NCI-H524 (cell line): Measurements from ENCODE around the gene NSUN6.
"Not testable (repeated sequence)": the region's sequence is repeated elsewhere in the genome, so short reads cannot be mapped to it uniquely, and the experiment has no call there.

ENCODE experiments used
- DNase-seq, 2 experiments: peaks; one replicate each; lab custom pipeline; 2025; lab: John Stamatoyannopoulos, UW

NSUN6 gene

DNA sequence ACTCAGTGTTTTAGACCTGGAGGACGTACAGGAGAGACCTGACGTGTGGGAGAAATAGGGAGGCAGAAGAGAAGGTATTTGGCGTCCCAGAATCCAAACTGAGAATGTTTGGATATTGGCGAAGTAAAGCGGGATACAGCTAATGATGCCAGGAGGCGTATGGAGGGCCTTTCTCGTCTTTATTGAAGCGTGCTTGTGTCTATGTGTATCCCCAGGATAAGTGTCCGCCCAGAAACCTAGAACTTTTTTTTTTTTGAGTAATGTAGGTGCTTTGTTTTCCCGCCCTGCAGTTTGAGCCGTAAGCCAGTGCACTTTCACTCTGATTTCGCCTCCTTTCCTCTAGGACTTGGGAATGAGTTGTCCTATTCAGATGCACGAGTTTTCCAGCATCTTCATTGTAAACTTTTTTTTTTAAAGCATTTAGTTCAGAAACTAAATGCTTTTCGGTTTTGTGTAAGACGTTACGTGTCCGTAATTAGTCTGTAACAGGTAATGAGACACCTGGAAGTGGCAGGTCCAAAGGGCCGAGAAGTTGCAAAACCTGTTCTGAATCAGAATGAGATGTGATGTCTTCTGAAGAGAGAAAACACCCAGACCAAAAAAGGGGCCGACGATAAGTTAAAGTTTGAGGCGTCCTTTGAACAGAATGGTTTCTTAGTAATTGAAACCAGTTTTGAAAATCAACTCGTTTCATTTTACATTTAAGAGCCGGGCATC is 8.6 kb upstream of the NSUN6 start:
- peak in 1 of 2 experiments; percentile 14 for DNase-seq

DNA sequence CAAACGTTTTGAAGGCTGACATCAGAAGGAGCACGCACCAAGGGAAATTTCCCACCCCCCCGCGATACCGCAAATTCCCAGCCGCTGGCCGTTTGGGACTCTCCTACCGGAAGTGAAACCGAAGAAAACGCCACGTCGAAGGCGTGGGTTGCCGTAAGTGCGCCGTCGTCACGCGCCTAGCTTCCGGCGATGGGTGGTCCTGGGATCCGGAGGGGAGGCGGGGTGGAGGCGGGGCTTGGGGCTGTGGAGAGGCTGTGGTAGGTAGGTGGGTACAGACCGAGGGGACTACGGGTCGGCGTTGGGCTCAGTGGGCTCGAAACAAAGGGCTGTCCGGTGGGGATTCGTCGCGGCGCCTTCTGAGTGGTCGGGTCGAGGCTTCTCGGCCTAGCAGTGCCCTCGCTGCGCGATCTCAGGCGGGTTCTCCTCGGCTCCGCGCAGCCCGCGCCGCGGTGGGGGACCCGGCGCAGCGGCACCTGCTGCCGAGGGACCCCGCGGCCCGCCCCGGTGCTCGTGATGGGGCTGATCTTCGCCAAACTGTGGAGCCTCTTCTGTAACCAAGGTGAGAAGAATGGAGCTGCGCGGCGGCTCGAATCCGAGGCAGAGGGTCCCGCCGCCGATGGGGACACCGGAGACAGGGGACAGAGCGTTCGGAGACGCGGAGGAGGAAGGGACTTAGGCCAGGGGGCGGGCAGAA is 7.9 kb upstream of the NSUN6 start, which contains the start of gene ARL5B:
TSS of gene ARL5B (plus strand) at position 307 of the 694 bp plus-strand sequence. CDS start at position 514, 207 bp downstream.
- peak; percentile 70 to 81 for DNase-seq

DNA sequence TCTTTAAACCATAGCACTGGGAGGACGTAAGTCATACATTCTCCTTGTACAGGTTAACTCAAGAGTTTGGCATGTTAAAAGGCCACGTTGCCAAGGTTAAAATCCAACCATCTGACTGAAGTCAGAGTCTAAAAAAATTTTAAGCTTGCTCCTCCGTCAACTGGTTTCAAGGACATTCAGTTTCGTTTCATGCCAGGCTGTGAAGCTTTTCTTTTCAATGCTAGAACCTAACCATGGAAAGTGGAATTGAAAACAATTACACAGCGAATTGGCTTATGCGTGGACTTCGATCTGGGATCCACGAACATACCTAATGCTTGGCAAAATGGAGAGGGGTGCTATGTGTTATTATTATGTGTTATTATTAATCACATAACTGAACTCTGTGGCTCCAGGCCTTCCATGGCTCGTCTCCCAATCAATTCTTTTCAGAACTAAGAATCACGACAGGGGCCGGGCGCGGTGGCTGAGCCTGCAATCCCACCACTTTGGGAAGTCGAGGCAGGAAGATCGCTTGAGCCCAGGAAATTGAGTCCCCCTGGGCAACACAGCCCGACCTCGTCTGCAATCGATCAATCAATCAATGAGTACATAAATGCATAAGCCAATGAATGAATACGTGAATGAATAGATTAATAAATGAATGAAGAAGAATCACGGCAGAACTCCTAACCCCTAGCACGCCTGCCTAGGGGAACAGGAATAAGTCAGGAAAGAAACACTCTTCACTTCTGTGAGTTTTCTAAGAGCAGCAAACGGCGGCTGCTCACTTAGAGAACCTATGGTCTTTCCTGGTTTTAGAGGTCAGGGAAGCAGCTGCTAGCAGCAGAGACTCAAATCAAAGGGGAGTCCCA is 7.1 kb upstream of the NSUN6 start:
- no peak for DNase-seq

DNA sequence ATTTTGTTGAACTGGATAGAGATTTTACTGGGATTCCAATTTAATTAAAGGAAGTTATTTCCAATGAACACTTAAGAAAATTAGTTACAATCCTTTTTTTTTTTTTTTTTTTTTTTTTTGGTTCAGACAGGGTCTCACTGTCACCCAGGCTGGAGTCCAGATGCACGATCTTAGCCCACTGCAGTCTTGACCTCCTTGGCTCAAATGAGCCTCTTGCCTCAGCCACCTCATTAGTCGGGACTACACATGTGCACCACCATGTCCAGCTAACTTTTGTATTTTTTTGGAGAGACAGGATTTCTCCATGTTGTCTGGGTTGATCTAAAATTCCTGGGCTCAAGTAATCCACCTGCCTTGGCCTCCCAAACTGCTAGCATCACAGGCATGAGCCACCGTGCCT is 5.3 kb upstream of the NSUN6 start:
- DNase-seq = no peak

DNA sequence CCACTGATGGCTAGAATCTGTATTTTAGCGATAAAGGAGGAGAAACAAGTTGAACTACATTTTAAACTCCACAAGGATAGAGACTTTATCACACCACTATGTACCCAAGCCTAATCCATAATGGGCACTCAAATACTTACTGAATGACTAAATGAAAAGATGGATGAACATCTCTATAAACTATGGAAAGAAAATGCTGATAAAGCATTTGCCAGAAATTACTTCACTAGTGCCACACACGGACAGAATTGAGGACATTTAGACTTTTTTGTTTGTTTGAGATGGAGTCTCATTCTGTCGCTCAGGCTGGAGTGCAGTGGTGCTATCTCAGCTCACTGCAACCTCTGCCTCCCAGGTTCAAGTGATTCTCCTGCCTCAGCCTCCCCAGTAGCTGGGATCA is 1.7 kb upstream of the NSUN6 start:
- no peak for DNase-seq

DNA sequence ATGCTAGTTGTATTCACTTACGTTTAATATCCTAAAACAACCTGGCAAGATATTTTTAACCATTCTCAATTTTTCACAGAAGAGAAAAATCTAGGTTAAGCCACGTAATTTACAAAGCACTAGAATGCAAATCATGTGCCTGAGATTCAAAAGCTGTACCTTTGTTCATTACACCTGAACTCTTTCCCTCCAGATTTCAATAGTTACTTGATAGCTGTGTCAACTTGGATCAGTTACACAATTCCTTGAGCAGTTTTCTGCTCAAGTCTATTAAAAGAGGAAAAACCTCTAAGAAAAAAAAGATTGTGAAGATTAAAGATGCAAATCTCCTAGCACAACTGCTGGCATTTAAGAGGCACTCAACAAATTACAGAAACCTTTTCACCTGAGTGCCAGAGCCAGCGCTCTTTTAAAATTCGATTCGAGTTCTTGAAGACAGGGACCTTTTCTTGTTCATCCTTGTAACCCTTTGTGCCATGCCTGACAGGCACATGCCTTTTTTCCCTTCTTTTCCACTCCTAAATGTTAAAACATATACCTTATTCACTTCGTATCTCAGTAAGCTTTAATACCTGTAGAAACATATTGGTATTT is 886 bp downstream of the NSUN6 start:
- no peak for DNase-seq

DNA sequence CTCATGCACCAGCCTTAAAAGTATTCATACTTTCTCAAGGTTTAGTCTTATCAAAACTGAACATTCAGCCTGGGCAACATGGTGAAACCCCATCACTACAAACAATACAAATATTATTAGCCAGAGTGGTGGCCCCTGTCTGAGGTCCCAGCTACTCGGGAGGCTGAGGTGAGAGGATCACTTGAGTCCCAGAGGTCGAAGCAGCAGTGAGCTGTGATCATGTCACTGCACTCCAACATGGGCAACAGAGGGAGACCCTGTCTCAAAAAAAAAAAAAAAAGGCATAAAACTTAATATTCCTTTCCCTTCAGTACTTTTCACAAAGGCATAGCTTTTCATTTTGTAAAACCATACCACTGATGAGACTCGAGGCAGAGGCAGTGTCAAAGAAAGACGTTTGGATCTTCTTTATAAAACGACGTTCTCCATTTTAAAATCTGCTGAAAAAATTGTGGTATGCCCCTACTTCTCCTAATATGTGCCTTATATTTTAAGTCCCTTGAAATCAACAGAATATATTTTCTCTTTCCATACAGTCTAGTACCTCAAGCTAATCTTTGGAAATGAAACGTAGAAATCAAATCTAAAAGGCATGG is 1.9 kb downstream of the NSUN6 start:
- DNase-seq = no peak

DNA sequence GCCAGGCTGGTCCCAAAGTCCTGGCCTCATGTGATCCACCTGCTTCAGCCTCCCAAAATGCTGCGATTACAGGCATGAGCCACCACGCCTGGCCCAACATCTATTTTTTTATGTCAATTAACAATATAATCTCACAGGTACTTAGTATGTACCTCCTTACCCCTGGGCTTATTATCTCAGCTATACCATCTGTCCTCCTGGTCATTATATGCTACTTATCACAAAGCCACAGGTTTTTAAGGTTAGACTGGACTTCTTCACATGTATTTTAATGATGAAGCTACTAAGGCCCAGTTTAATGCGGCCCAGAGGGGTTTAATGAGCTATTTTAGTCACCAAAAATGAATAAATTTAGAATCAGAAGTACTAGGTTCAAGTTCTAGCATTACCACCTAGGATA is 3.4 kb downstream of the NSUN6 start:
- peak in 1 of 2 experiments; percentile 12 for DNase-seq

DNA sequence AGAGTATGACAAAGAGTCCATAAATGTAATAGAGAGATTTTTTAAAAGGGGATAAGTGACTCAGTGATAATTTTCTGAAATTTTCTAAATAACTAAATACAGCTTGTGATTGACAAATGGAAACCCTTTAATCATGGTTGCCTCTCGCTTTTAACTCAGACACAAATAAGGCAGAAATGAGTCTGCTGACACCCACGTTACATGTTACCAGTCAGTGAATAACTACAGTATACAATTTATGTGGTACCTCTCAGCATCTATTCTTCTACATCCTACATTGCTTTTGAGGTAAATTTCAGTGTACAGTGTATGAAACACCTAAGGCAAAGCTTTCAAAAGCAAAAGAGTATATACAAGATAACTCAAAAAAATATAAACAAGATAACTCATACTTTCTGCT is 4.2 kb downstream of the NSUN6 start:
- no peak for DNase-seq

DNA sequence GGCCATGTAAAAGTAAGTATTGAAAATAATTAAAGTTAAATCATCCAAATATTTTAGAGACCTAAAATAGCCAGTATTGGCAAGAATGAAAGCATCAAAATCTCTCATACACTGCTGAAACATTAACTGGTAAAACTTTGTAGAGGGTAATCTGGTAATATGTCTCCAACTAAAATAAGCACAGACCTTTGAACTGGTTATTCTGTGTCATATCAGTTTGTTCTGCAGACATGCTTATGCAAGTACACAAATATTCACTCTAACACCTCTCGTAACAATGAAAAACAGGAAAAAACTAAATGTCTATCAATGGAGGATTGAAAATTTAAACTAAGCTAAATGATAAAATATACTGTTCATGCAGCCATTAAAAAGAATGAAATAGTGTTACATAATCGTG is 11.7 kb downstream of the NSUN6 start:
- DNase-seq = not testable (repeated sequence)

DNA sequence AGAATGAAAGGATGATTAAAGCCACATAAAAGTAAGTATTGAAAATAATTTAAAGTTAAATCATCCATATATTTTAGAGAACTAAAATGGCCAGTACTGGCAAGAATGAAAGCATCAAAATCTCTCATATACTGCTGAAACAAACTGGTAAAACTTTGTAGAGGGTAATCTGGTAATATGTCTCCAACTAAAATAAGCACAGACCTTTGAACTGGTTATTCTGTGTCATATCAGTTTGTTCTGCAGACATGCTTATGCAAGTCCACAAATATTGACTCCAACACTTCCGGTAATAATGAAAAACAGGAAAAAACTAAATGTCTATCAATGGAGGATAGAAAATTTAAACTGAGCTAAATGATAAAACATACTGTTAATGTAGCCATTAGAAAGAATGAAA is 14.0 kb downstream of the NSUN6 start:
- DNase-seq = not testable (repeated sequence)

DNA sequence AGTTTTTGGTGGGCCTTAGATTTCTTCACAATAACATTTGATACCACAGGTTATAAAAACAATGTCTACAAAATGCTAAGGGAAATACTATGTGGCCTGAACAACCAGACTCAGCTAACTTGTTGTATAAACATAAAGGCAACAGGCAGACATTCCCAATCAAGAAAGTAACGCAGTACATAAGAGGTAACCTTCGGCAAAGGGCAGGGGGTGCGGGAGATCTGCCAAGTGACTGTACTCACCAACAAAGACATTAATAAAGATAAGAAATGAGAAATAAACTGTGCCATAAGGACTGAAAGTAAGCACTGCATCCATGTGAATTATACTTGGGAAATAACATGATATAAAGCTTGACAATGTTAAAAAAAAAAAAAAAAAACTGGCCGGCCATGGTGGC is 15.4 kb downstream of the NSUN6 start:
- no peak for DNase-seq

DNA sequence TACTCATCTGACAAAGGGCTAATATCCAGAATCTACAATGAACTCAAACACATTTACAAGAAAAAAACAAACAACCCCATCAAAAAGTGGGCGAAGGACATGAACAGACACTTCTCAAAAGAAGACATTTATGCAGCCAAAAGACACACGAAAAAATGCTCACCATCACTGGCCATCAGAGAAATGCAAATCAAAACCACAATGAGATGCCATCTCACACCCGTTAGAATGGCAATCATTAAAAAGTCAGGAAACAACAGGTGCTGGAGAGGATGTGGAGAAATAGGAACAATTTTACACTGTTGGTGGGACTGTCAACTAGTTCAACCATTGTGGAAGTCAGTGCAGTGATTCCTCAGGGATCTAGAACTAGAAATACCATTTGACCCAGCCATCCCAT is 18.9 kb downstream of the NSUN6 start:
- not testable (repeated sequence) for DNase-seq

DNA sequence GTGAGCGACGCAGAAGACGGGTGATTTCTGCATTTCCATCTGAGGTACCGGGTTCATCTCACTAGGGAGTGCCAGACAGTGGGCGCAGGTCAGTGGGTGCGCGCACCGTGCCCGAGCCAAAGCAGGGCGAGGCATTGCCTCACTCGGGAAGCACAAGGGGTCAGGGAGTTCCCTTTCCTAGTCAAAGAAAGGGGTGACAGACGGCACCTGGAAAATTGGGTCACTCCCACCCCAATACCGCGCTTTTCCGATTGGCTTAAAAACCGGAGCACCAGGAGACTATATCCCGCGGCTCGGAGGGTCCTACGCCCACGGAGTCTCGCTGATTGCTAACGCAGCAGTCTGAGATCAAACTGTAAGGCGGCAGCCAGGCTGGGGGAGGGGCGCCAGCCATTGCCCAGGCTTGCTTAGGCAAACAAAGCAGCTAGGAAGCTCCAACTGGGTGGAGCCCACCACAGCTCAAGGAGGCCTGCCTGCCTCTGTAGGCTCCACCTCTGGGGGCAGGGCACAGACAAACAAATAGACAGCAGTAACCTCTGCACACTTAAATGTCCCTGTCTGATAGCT is 23.9 kb downstream of the NSUN6 start:
- DNase-seq = peak in 1 of 2 experiments; percentile 1

DNA sequence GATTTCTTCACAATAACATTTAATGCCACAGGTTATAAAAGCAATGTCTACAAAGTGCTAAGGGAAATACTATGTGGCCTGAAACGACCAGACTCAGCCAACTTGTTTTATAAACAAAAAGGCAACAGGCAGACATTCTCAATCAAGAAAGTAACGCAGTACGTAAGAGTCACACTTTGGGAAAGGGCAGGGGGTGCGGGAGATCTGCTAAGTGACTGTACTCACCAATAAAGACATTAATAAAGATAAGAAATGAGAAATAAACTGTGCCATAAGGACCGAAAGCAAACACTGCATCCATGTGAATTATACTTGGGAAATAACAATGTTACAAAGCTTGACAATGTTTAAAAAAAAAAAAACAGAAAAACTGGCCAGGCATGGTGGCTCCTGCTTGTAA is 25.5 kb downstream of the NSUN6 start:
- no peak for DNase-seq

DNA sequence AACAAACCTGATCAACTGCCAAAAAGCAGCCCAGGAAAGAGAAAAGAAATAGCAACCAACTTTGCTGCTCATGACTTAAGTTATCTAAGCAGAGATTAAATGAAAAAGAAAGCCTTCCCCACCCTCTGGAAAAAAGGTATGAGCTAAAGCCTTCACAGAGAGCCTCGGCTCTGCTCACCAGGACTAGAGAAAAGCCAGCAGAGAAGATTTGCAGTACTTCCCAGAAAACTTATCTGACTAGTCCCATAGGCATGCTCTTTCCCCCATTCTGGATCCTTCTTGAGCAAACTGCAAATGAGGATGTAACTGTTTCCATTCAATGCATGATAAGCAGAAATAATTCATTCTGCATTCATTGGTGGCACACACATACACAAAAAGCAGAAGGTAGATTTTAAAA is 27.7 kb downstream of the NSUN6 start:
- DNase-seq = not testable (repeated sequence)

DNA sequence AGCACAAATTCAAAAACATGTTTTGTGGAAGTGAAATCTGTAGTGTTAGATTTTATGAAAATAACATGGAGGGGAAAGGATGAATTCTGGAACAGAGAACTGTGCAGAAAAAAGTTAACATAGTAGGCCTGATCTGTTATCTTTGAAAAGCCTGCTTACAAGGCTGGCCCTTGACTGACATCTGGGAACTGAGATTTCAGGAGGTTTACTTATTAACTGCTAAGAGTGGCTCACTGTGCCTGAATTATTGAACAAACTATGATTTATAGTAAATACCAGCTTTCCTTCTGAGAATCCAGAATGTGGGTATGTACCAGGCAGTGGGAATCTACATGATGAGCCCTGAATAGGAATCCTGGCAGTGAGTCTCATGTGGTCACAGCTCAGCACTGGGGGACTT is 30.5 kb downstream of the NSUN6 start:
- no peak for DNase-seq

DNA sequence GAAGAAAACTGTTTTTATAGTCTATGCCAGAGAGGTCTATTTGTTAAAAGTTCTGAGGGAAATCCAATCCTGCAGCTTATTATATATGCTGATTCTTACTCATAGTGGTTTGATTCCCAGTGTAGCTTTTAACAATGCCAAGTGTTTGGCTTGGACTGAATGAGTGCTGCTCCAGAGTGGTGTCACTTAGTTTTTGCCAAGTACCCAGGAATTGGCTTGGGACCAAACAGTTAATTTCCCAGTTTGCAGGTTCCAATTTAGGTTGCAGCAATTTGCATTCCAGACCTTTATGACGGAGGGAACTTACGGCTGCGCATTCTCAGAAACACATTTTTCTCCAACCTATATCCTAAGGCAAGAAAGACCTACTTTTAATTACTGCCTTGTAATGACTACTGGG is 32.4 kb downstream of the NSUN6 start:
- DNase-seq = no peak

DNA sequence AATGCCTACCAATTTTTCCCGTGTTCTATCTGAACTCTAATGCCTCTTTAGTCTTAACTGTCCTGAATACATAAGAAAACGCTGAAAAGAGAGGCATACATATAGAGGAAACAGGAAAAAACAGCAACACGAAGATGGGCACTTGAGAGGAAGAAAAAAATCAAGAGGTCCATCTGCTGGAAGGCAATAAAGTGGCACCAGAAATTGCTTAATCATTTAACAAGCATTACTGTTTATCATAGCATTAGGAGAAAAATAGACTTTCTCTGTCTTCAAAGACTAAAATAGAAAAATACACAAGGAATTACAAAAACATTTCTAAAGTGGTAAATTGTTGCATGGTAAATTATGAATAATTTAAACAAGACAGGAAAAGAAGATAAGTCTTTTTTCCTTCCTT is 35.0 kb downstream of the NSUN6 start:
- DNase-seq = peak in 1 of 2 experiments; percentile 5

DNA sequence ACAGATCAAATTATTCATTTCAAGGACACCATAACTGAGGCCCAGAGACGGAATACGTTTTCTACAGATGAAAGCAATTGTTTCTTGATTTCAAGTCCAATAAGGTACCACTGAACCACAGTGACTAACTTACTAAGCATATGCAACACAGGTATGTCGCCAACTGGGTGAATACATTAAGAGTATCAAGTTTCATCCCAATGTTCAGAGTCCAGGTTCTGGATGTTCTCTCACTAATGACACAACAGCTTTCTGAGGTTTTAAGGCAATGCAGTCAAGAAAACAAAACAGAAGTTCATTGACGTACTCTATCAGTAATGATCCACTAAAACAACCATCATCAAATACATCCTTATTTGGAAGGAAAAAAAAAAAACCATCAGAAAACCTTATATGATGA is 35.8 kb downstream of the NSUN6 start:
- no peak for DNase-seq

DNA sequence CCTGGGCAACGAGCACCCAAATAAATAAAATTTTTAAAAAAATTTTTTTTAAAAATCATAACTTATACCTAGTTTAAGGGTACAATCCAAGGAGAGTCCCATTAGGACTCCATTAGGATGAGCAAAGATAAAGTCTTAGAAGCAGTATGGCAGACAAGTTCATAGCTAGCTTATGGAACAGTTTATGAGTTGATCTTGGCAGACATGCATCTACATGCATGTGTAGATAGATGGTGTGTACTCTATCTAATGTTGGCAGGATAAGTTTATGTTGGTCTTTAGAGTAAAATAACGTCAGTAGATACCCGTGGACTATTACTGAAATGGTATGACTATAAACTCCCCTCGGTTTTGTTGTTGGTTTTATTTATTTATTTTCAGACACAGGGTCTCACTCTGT is 40.2 kb downstream of the NSUN6 start:
- DNase-seq = no peak

DNA sequence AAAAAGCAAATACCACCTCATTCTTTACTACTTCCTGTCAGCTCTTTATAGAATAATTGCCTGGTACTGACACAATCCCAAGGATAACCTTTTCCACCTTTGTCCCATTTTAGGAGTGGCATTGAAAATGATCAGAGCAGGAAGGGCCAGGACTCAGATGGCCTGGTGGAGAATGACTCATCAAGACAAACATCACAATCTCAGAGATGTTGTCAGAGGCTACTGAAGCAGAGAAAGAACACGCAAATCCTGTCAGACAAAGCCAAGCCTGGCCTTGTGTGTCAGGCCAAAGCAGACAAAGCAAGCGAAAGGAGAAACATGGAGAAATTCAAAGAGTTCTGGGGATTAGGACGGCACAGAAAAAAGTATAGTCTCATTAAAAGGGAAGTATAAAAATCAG is 40.9 kb downstream of the NSUN6 start:
- no peak for DNase-seq
